Liver (tissue), 9 donors: Measurements from ENCODE around the gene LRRK1. TPM values are rescaled to one million over a fixed set of nuclear protein-coding genes. Genes with fewer than 3 reads are reported as not detected.

Experiments
- DNase-seq: peaks from one replicate; pipeline ENCODE4 v3.0.0-alpha.2; 2017; ENCODE audit warnings: low spot score
- H3K27ac ChIP-seq, 2 donors: one replicate each; pipeline ENCODE4 v1.7.0; 2013; ENCODE audit warnings: inconsistent platforms in 2 of 2, low read length in 2 of 2, control low read depth in 1 of 2, low read depth in 1 of 2, mild to moderate bottlenecking in 1 of 2
- H3K27me3 ChIP-seq, 4 donors: one replicate each; pipeline versions ENCODE4 v1.6.1 to v1.7.0; 2013; ENCODE audit warnings: low read length in 3 of 4, inconsistent platforms in 1 of 4, mild to moderate bottlenecking in 1 of 4, moderate library complexity in 1 of 4; ENCODE audit not compliant: control insufficient read depth in 4 of 4, insufficient read depth in 4 of 4
- H3K36me3 ChIP-seq, 4 donors: one replicate each; pipeline versions ENCODE4 v1.6.1 to v1.7.0; 2013; ENCODE audit warnings: low read length in 3 of 4, mild to moderate bottlenecking in 3 of 4, low read depth in 1 of 4, moderate library complexity in 1 of 4; ENCODE audit not compliant: control insufficient read depth in 4 of 4, insufficient read depth in 3 of 4
- H3K4me1 ChIP-seq, 4 donors: one replicate each; pipeline versions ENCODE4 v1.6.1 to v1.7.0; 2013; ENCODE audit warnings: low read length in 3 of 4, mild to moderate bottlenecking in 3 of 4, moderate library complexity in 1 of 4; ENCODE audit not compliant: control insufficient read depth in 4 of 4, insufficient read depth in 4 of 4
- H3K4me3 ChIP-seq, 3 donors: one replicate each; pipeline versions ENCODE4 v1.6.1 to v1.7.0; 2013; ENCODE audit warnings: low read length in 3 of 3, control low read depth in 1 of 3, low read depth in 1 of 3, mild to moderate bottlenecking in 1 of 3
- H3K9ac ChIP-seq, 2 donors: one replicate each; pipeline ENCODE4 v1.7.0; 2013; ENCODE audit warnings: low read length in 2 of 2, mild to moderate bottlenecking in 2 of 2, moderate library complexity in 2 of 2, control low read depth in 1 of 2, low read depth in 1 of 2
- H3K9me3 ChIP-seq, 4 donors: one replicate each; pipeline versions ENCODE4 v1.6.1 to v1.7.0; 2013; ENCODE audit warnings: low read length in 3 of 4; ENCODE audit not compliant: control insufficient read depth in 4 of 4
- ATF3 ChIP-seq: IDR thresholded peaks from 2 replicates; pipeline ENCODE4 v1.6.1; 2016; ENCODE audit warnings: antibody characterized with exemption
- CTCF ChIP-seq: fragments of 150-350 bp; IDR thresholded peaks from 2 replicates; pipeline ENCODE4 v1.5.1; 2017; ENCODE audit warnings: improper control_type of control experiment, low read depth, low read length; ENCODE audit not compliant: missing input control
- EGR1 ChIP-seq, 2 donors: IDR thresholded peaks; 2 replicates each; pipeline ENCODE4 v1.6.1; 2016 to 2018; ENCODE audit warnings: antibody characterized with exemption in 2 of 2, low read depth in 2 of 2
- FOXA1 ChIP-seq: IDR thresholded peaks from 2 replicates; pipeline ENCODE4 v1.6.1; 2016; ENCODE audit warnings: antibody characterized with exemption
- FOXA2 ChIP-seq: IDR thresholded peaks from 2 replicates; pipeline ENCODE4 v1.6.1; 2016; ENCODE audit warnings: antibody characterized with exemption
- GABPA ChIP-seq, 2 donors: IDR thresholded peaks in 1 of 2; conservative IDR thresholded peaks in 1 of 2; 2 replicates each; pipeline ENCODE4 v1.6.1; 2016; ENCODE audit warnings: antibody characterized with exemption in 2 of 2, mild to moderate bottlenecking in 1 of 2, moderate library complexity in 1 of 2
- HNF4A ChIP-seq, 2 donors: conservative IDR thresholded peaks; 2 replicates each; pipeline ENCODE4 v1.6.1; 2016; ENCODE audit warnings: antibody characterized with exemption in 2 of 2, mild to moderate bottlenecking in 2 of 2
- JUND ChIP-seq, 2 donors: IDR thresholded peaks; 2 replicates each; pipeline ENCODE4 v1.6.1; 2016; ENCODE audit warnings: antibody characterized with exemption in 2 of 2
- MAX ChIP-seq: IDR thresholded peaks from 2 replicates; pipeline ENCODE4 v1.6.1; 2016; ENCODE audit warnings: antibody characterized with exemption
- NR2F2 ChIP-seq: IDR thresholded peaks from 2 replicates; pipeline ENCODE4 v1.6.1; 2016; ENCODE audit warnings: antibody characterized with exemption
- RAD21 ChIP-seq, 2 donors: IDR thresholded peaks; 2 replicates each; pipeline ENCODE4 v1.6.1; 2016; ENCODE audit warnings: antibody characterized with exemption in 2 of 2, mild to moderate bottlenecking in 2 of 2
- REST ChIP-seq: IDR thresholded peaks from 2 replicates; pipeline ENCODE4 v1.6.1; 2016; ENCODE audit warnings: antibody characterized with exemption, mild to moderate bottlenecking
- RXRA ChIP-seq, 2 donors: IDR thresholded peaks; 2 replicates each; pipeline ENCODE4 v1.6.1; 2017 to 2018; ENCODE audit warnings: antibody characterized with exemption in 2 of 2, mild to moderate bottlenecking in 1 of 2
- SP1 ChIP-seq: IDR thresholded peaks from 2 replicates; pipeline ENCODE4 v1.6.1; 2018; ENCODE audit warnings: antibody characterized with exemption, mild to moderate bottlenecking
- TAF1 ChIP-seq: conservative IDR thresholded peaks from 2 replicates; pipeline ENCODE4 v1.6.1; 2016; ENCODE audit warnings: antibody characterized with exemption, mild to moderate bottlenecking
- YY1 ChIP-seq: IDR thresholded peaks from 2 replicates; pipeline ENCODE4 v1.6.1; 2016; ENCODE audit warnings: antibody characterized with exemption, mild to moderate bottlenecking
- ZBTB33 ChIP-seq: IDR thresholded peaks from 2 replicates; pipeline ENCODE4 v1.6.1; 2016; ENCODE audit warnings: antibody characterized with exemption
- WGBS: extraction: QIAGEN DNeasy Blood & Tissue Kit; methylation state at CpG from one replicate; pipeline ENCODE4 v1.1.7; 2013; 5-methylcytosine and 5-hydroxymethylcytosine counted together
- polyA plus RNA-seq, 2 donors: library from polyadenylated mRNA; stranded (reverse) in 1 of 2; unstranded in 1 of 2; fragments of 200-250 nt in 1 of 2; fragments of >200 nt in 1 of 2; fragmentation: Nextera tagmentation in 1 of 2; extraction: Ambion mirVana in 1 of 2; gene quantifications; one replicate each; pipeline versions ENCODE4 v1.2.1 to v1.2.3, GENCODE V29; 2013 to 2015
- total RNA-seq, 2 donors: library from RNA; depleted of rRNA; stranded (reverse); fragments of >200 nt; gene quantifications; one replicate each; pipeline ENCODE4 v1.2.3, GENCODE V29; 2014
- donor health status: healthy.
- donor health status: healthy.
- donor health status: healthy.
- donor health status: healthy.
- donor health status: healthy.

The LRRK1 gene
- total and polyA plus RNA-seq, 4 donors, result 1.2 to 4.4 (median 2.7) TPM

- peak; percentile 9 for DNase-seq
- no peak overlapping the region for H3K4me3 ChIP-seq
- H3K27me3 ChIP-seq, result peaks cover 0 to 5% (median 0%) of the 10 kb centered on the region in 4 donors
- H3K27ac ChIP-seq, result no peak overlapping the region
- peaks cover 0 to 2% (median 0%) of the 10 kb centered on the region in 4 donors for H3K36me3 ChIP-seq
- no peak overlapping the region for H3K9ac ChIP-seq
- no peak for TF ChIP-seq CTCF
- no peak for TF ChIP-seq ATF3
- no peak for TF ChIP-seq SP1
- no peak for TF ChIP-seq JUND (IDR thresholded peaks at IDR 0.05)
- TF ChIP-seq RAD21 (IDR thresholded peaks at IDR 0.05), result no peak
- TF ChIP-seq HNF4A (conservative IDR thresholded peaks at IDR 0.05), result no peak
- no peak for TF ChIP-seq TAF1
- no peak for TF ChIP-seq FOXA2
- no peak for TF ChIP-seq RXRA (IDR thresholded peaks at IDR 0.05)
- TF ChIP-seq NR2F2, result no peak
- no peak for TF ChIP-seq GABPA (IDR thresholded peaks at IDR 0.05 in 1 of 2, conservative IDR thresholded peaks at IDR 0.05 in 1 of 2)
- no peak for TF ChIP-seq MAX
- TF ChIP-seq REST, result no peak
- TF ChIP-seq ZBTB33, result no peak
- TF ChIP-seq FOXA1, result no peak
- no peak for TF ChIP-seq YY1
- H3K4me1 ChIP-seq, result peaks cover 0 to 13% (median 0%) of the 10 kb centered on the region in 4 donors
- no peaks in the 10 kb centered on the region for H3K9me3 ChIP-seq
- WGBS, result 75% methylated on average over 3 of the region's 3 CpGs
These were observed 103.7 kb downstream of the LRRK1 start for GRCh38 chr15:101022876-101023275.

GRCh38 chr15:101023501-101024072 is 104.4 kb downstream of the LRRK1 start:
- Histone ChIP-seq H3K36me3 (peaks cover 0 to 3% (median 0%) of the 10 kb centered on the region in 4 donors), H3K27me3 (peaks cover 0 to 5% (median 0%) of the 10 kb centered on the region in 4 donors), H3K27ac (no peak overlapping the region), H3K9me3 (no peaks in the 10 kb centered on the region), H3K4me3 (no peak overlapping the region), H3K9ac (no peak overlapping the region), H3K4me1 (peaks cover 0 to 13% (median 0%) of the 10 kb centered on the region in 4 donors)
- TF ChIP-seq CTCF, result no peak
- peak; percentile 27 for TF ChIP-seq NR2F2
- no peak for TF ChIP-seq EGR1 (IDR thresholded peaks at IDR 0.05; ENCODE audit: low read depth in 2 of 2)
- WGBS, result 55% methylated on average over 11 of the region's 11 CpGs
- DNase-seq, result peak; percentile 21
